Mucosa of gallbladder (tissue), 1 donor: ENCODE results near the gene ADRA2B. TPM values are rescaled to one million over a fixed set of nuclear protein-coding genes. Genes with fewer than 3 reads are reported as not detected.

ENCODE experiments used
- DNase-seq: peaks from one replicate; pipeline ENCODE4 v3.0.0-alpha.2; 2020; ENCODE audit warnings: low spot score
- total RNA-seq: library from RNA; stranded (reverse); gene quantifications from one replicate; pipeline ENCODE4 v1.2.1, GENCODE V29; 2021
- donor health status: DM: no; HTN: no; CAD: no.

ADRA2B gene
- total RNA-seq, 1 donor from 2014 or later: 0.95 TPM

DNA sequence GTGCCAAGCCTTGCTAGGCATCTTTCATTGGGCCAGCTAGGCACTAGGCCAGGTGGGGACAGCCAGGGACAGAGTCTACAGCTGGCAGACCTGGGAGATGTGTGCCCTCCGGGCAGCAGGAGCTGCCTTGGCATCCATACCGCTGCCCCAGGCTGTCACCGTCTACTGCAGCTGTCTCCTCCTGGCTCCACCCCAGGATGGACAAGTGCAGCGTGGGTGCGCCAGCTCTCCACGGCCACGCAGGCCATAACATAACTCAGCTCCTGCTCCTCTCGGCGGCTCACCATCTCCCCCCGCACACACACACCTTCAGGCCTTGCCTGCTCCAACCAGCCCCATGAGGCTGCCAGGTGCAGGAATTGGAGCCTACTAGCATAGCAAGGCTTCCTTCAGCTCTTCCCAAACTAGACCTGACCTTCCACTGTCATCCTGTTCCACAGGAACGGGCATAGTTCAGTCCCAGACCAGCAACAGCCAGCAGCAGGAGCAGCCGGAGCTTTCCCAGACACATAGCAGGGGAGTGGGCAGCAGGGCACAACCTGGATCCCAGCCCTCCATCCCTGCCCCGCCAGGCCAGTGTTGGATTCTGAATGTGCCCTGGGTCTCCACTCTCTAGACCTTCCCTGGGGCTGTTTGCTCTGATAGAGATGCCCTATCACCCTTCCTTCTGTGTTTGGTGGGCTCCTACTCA lies 2.5 kb upstream of the ADRA2B start:
- no peak for DNase-seq

DNA sequence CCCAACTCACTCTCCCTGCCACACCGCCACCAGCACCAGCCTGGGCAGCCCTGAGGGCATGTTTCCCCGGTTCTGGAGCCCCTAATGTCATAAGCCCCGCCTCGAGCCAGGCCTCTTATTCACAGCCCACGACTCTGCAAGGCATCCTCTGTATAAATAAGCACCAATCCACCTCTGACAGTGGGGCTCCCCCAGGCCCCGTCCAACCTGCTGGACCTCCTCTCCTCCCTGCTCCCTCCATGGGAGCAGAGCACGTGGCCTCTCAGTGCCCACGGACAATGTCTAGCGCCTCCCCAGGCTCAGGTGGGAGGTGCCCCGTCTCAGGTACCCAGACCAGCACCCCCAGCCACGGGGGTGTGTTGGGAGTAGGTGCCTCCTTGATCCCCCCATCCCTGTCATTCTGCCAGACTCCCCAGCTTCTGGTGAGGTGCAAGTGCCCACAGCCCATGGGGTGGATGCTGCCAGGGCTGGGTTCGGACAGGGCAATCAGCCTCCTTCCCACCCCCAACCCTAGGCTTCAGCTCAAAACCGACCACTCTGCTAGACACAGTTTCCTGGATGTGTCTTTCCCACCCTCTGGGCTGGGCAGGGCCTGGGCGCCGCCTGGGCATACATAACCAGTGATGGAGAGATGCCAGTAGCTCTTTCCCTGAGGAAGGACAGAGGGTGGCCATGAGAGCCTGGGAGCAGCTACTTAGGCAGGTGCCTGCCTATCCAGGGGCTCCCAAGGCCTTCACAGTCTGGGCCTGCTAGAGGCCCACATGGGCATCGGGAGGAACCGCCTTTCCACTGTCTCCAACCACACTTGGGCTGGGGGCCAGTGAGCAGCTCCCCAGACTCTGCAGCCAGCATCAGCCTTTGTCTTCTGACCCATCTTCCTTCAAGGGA lies 1.6 kb upstream of the ADRA2B start:
- DNase-seq: no peak

DNA sequence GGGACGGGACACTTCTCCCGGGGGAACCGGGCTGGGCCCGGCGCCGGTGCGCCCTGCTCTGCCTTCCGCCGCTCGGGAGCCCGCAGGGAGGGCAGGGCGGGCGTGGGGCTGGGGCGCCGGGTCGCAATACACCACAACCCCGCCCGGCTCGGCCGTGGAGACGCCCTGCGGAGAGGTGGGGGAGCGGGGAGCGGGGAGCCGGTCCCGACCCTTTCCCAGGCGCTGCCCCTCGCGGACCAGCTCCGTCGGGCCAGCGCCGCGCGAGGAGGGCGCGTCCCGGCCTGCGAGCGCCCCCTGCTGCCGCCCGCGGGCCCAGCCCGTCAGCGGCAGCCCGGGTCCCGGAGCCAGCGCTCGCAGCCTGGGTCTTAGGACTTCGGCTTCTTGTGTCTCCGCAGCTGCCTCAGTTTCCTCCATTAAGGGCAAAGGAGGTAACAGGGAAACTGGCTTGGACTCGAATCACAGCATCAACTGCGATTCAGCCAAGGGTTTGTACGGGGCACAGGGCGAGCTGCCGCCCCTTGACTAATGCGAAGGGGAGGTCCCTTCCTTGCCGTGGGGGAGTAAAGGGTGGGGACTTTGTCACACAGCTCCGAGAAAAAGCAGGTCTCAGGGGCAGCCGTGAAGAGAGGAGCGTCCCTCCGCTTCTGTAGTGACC lies 635 bp upstream of the ADRA2B start:
- DNase-seq: peak; percentile 30

DNA sequence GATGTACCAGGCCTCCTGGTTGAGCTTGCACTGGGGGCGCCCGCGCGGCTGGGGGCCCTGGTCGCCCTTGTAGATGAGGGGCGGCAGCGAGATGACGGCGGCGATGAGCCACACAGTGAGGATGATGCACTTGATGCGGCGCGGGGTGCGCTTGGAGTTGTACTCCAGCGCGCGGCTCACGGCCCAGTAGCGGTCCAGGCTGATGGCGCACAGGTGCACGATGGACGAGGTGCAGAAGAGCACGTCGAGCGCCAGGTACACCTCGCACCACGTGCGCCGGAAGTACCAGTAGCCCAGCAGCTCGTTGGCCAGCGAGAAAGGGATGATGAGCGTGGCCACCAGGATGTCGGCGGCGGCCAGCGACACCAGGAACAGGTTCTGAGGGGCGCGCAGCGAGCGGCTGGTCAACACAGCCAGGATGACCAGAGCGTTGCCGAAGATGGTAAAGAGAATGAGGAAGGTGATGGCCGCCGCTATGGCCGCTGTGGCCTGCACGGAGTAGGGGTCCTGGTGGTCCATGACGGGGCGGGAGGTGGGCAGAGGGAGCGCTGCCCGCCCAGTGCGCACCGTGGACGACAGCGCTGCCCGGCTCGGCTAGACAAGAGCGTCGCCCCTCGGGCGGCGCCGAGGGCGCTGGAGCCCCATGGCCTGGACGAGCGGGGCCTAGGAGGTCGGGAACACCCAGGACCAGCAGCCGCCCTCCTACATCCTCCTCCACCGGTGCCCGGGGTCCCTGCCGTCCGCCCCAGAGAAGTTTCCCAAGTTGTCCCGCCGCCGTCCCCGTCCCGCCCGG lies 544 bp downstream of the ADRA2B start:
- no peak for DNase-seq

DNA sequence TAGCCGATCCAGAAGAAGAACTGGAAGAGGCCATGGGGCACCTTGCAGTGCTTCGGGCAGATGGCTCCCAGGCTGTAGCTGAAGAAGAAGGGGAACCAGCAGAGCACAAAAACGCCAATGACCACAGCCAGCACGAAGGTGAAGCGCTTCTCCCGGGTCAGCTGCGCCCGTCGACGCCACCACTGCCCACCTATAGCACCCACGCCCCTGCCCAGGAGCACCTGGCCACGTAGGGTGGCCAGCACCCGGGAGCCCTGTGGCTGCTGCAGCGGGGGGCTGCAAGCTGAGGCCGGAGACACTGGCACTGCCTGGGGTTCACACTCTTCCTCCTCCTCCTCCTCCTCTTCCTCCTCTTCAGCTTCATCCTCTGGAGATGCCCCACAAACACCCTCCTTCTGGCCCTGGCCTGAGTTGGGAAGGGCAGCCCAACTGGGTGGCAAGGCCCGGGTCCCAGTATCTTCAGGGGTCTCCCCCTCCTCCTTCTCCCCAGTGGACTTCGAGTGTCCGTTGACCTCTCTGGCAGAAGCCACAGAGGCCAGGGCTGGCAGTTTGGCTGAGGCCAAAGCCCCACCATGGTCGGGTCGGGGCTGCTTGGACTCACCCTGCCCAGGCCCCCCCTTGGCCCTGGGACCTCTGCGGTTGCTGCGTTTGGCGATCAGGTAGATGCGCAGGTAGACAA lies 1.3 kb downstream of the ADRA2B start:
- no peak for DNase-seq

DNA sequence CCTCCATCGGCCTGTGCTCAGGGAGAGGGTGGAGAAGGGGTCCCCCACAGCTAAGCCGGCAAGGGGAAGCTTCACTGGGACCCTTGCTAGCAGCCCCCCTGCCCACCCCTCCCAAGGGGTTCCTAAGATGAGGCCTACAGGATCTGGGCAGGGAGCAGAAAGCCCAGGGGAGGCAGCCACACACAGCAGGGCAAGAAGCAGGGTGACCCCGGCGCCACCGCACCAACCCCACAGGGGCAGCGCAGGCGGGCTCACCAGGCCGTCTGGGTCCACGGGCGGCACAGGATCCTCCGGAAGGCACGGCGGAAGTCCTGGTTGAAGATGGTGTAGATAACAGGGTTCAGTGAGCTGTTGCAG lies 1.8 kb downstream of the ADRA2B start:
- no peak for DNase-seq

DNA sequence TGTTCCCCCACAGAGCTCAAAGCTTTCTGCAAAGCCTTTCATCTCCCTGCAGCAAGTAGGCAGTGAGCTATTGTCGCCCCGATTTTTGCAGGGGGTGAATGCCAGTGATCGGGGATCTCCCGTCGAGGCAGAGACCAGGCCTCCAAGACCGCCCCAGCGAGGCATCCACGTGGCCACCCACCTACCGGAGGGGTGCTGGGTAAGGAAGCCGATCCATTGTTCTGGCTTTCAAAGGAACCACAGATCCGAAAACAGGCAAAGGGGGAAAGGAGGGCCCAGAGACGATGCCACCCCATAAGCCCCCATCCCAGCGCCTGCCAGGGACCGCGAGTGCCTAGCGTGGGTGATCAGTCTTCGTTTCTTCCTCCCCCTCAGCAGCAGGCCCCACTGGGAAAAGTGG lies 2.4 kb downstream of the ADRA2B start:
- DNase-seq: no peak

DNA sequence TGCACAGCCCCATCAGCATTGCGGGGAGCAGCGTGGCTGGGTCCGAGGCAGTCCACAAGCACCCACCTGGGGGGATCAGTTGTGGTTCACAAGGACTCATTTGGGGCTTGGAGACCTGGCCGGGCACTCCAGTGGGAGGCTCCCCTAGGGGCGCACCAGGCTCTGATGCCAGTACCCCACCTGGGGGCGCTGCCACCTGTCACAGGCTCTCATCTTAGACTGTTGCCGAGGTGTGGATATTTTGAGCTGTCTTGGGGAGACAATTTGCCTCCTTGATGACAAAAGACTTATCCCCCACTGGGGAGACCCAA lies 3.0 kb downstream of the ADRA2B start:
- DNase-seq: no peak

DNA sequence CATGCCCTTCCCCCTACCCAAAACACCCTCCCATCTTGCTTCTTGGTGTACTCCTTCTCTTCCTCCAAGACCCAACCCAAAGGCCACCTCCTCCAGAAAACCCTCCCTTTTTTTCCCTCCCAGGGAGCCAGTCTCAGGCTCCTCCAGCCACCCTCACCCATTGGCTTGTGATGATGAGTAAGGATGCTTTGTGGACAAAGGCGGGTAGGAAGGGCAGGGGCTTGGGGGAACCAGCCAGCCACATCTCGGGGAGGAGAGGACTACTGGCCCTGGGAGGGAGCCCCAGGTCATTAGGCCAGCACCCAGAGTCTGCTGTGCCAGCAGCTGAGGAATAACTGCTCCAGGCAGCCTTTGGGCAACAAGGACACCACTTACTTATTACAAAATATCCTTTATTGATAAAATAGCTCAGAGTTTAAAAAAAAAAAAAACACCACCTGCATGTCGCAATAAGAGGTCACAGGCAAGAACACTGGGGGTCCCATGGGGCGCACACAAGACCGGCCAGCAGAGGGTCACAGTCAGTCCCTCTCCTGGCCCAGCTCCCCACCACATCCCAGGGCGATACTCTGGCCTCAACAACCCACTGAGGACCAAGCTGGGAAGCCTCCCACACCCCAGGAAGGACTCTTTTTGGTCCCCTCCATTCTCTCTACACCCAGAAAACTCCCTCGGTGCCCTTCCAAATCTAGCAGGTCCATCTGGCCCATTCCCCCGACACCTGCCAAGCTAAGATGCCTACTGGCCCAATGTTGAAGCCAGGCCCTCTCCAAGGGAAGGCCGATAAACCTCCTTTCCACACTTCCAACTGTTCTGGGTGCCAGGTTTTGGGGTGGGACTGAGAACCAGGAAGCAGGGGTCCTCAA lies 3.6 kb downstream of the ADRA2B start:
- no peak for DNase-seq

DNA sequence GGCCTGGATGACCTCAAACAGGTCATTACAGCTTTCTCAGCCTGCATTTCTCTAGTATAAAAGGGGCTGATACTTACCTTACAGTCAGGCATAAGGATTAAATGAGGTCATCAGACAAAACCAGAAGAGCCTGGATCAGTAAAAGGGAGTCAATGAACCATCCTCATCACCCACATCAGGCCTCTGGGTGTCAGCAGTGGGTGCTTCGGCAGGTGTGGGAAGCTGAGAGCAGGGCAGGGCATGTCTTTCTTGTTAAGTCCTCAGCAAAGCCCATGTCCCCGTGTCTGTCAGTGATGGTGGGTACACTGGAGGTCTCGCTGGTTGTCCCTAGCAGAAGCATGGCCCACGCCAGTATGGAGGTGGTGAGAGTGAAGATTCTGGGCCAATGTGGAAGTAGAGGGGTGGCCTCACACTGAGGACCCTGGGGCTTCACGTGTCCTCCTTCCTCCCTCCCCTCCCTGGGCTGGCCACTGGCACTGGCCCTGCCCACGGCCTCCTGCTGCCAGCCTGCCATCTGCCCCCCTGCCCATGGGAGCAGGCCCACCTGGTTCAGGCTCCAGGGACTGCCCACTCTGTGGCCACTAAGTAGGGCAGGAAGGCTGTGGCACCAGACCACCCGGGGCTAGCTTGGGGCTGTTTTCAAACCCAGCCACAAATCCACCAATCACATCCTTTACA lies 4.4 kb downstream of the ADRA2B start:
- no peak for DNase-seq

DNA sequence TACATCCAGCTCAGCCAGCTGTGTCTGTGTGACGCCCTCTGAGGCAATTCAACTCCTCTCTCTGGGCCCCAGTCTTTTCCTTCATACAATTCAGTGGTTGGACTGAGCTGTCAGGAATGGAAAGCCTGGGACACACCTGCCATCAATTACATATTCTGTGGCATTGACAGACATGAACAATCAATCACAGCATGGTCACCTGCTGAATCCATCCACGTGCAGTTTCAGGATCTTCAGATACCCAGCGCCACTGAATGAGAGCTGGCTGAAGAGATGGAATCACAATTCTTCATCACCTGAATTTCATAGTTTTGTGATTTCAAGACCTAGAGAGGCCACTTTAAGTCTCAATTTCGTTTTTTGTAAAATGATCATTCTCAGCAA lies 5.1 kb downstream of the ADRA2B start:
- DNase-seq: no peak

DNA sequence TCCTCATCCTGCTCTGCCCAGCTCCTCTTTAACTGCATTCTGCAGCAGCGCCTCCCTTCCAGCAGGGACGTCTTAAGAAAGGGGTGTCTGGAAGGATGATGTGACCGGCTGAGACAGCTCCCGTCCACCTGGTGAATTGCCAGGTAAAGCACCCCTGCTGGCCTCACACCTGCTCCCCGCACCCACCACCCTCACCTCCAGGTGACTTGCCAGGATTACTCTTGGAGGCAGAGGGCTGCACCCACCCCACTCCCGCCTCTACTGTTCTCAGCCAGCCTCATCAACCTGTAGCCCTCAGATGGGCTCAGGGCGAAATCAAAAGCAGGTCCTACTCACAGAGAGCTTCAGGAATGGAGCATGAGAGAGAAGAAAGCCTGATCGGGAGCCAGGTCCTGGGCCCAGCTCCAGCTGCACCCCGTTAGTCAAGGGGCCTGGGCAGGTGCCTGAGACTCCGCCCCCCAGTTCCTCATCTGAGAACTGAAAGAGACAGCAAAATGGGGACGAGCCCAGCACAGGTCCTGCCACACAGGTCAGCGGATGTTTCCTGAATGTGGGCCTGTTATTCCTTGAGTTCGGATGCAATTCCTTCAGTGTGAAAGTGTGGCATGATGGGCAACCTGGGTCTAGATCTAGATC lies 5.6 kb downstream of the ADRA2B start:
- DNase-seq: no peak

DNA sequence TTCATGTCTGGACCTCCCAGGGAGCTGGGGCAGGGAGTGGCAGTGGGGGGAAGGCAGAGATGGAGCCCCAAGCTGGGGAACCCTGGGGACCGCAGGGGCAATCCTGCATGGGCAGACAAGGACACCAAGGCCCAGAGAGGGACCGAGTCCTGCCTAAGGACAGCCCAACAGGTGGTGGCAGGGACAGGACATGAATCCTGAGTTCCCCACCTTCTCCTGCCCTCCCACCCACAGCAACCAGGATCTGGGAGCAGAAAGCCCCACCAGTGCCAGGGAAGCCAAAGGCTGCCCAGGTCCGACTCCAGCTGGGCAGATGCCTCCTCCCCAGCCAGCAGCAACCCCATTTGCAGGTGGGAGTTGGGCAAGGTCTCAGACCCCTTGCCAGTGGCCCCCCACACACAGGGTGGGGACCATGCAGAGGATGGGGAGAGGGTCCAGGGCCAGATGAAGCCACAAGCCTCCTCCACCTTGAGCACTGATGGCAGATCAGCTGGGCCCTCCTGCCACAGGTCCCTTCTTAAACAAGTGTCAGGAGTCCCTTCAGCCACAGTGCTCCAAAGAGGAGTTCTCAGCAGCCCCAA lies 6.3 kb downstream of the ADRA2B start:
- DNase-seq: no peak

DNA sequence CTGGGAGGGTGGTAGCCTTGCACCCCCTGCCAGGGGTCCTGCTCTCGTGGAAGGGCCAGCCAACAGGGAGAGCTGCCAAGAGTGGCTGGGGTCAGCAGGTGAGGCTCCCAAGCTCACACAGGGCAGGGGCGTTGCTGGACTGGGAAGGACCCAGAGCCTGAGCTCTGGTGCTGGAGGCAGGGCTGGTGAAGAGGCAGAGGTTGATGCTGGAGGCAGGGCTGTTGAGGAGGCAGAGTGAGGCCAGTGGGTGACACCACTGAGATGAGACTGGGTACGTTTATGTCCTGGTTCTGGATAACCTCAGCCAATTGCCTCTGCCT lies 7.0 kb downstream of the ADRA2B start:
- DNase-seq: no peak

DNA sequence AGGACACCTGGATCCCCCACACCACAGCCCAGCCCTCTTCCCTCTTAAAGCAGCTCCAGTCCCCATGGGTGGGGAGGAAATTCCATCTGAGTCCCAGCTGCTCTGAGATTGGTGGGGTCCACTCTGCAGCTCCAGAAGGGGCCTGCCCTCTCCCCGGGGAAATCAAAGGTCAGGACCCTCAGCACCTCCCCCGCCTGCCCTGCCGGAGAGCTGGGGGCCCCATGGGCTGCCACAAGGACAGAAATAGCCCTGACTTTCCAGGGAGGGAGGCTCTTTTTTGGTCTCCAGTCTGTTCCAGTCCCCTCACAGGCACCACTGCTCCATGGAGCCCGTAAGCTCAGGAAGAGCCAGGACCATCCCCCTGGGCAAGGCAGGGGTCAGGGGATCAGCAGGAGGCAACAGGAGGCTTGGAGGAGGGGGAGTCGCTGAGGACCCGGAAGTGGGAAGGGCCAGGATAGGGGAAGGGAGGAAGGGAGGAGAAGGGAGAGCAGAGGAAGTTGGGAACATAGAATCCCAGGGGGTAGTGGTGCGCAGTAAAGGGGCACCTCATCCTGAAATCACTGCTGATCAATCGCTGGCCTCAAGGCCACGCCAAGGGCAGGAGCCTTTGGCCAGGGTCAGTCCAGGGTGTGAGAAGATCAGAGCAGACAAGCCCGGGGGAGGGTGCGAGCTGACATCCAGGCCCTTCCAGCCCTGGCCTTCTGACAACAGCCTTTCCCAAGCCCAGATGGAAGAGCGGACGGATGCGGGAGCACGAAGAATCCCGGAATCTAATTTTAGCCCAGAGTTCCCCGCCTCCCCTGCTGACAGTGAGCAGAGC lies 7.6 kb downstream of the ADRA2B start:
- DNase-seq: no peak

DNA sequence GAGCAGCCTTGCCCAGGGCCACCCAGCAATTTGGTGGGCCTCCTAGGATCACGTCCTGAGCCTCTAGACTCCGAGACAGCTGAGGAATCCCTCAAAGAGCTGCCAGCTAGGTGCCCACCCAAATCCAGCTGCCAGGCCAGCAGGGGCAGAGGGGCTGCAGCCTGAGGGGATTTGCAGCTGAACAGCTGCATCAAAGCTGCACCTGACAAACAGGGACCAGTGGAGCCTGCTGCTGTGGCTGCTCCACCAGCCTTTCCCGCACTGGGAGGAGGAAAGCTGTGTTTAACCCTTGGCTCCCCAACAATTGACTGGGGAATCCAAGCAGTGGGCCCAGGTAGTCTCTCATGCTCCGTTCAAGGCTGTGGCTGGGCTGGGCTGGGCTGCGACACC lies 8.2 kb downstream of the ADRA2B start:
- no peak for DNase-seq

DNA sequence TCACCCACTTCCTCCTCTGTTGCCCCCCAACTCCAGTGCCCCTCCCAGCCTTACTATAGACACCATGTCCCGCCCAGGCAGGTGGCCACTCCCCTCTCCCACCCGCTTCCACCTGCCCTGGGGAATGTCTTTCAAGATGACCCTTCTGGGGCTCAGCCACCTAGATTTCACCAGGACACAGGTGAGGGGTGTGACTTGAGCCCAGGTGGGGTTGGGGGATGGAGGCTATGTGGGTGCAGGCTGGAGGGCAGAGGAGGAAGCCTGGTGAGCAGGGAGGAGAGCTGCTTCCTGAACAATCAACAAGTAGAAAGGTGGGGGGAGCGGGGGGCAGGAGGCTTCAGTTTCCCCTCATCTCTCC lies 8.7 kb downstream of the ADRA2B start:
- no peak for DNase-seq

DNA sequence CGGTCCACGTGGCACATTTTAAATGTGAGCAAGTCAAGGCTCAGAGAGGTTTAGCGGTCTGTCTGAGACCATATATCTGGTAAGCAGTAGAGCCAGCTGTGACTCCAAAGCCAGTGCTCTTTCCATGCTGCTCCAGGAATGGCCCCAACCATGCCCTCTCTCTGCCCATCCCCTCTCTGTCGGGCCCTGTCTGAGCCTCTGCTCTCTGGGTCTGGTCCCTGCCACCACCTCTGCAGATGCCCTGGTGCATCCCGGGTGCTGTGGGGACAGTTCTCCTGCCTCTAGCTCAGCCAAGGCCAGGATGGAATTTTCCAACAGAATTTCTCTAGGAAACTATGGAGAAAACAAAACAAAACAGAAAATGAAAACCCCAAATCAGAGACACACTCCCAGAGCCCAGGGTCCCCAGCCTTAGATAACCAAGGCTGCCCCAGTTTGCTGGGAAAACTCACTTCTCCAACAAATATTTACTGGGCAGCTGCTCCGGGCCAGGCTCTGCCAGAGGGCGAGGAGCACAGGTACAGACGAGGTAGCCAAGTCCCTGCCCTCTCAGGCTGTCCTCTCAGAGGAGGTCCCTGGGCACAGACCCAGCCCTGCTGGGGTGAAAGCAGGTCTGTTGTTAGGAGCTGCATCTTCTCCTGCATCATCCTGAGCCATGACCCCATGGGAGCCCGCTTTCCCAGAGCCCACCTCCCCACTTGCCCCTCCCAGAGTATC lies 9.2 kb downstream of the ADRA2B start:
- DNase-seq: no peak
